Uterus (tissue), 2 donors: Measurements from ENCODE around the gene WDR59.

Experiments used
- POLR2A ChIP-seq, 2 donors: fragments of 450-650 bp; IDR thresholded peaks; one replicate each; pipeline ENCODE4 v1.6.1; 2016; ENCODE audit warnings: antibody characterized with exemption in 2 of 2, mild to moderate bottlenecking in 1 of 2, moderate library complexity in 1 of 2
- TF ChIP-seq, protein P1 (sequence below), 4 experiments: fragments of 200-600 bp in 2 of 4; fragments of 450-650 bp in 2 of 4; sonication (generic) in 2 of 4; IDR thresholded peaks; one replicate each; pipeline ENCODE4 v1.5.1; 2016 to 2019; ENCODE audit warnings: antibody characterized with exemption in 4 of 4, mild to moderate bottlenecking in 2 of 4, moderate library complexity in 1 of 4

- TF ChIP-seq, protein P1, sequence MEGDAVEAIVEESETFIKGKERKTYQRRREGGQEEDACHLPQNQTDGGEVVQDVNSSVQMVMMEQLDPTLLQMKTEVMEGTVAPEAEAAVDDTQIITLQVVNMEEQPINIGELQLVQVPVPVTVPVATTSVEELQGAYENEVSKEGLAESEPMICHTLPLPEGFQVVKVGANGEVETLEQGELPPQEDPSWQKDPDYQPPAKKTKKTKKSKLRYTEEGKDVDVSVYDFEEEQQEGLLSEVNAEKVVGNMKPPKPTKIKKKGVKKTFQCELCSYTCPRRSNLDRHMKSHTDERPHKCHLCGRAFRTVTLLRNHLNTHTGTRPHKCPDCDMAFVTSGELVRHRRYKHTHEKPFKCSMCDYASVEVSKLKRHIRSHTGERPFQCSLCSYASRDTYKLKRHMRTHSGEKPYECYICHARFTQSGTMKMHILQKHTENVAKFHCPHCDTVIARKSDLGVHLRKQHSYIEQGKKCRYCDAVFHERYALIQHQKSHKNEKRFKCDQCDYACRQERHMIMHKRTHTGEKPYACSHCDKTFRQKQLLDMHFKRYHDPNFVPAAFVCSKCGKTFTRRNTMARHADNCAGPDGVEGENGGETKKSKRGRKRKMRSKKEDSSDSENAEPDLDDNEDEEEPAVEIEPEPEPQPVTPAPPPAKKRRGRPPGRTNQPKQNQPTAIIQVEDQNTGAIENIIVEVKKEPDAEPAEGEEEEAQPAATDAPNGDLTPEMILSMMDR (IDR thresholded peaks at IDR 0.05): no peak
- TF ChIP-seq POLR2A (IDR thresholded peaks at IDR 0.05): no peak
These were observed 43.7 kb upstream of the WDR59 start for GRCh38 chr16:75028544-75029135.
